ENCODE measurements around the gene GATAD2B.

The GATAD2B gene

GRCh38 chr1:153958961-153959260, 36.1 kb upstream of the GATAD2B start:
- TF ChIP-seq CTCF (conservative IDR thresholded peaks at IDR 0.05; ENCODE audit: low read depth, low read length), result no peak
- H3K4me3 ChIP-seq (ENCODE audit: low read length), result peak overlapping the region; percentile 26
- DNase-seq (ENCODE audit: low read depth), result no peak

- peak; percentile 96 for DNase-seq (ENCODE audit: low read depth)
- no peak for TF ChIP-seq CTCF (conservative IDR thresholded peaks at IDR 0.05; ENCODE audit: low read depth, low read length)
- peak within 1 kb of the TSS; percentile 94 for H3K4me3 ChIP-seq (ENCODE audit: low read length)
Measured at GRCh38 chr1:153958111-153958960, 35.6 kb upstream of the GATAD2B start, which contains the start of gene CRTC2. Gene CRTC2, minus strand, starts transcription at chr1:153958612. Its CDS starts 115 bp downstream, at chr1:153958497.

GRCh38 chr1:153957744-153958110, 35.0 kb upstream of the GATAD2B start:
- TF ChIP-seq CTCF (conservative IDR thresholded peaks at IDR 0.05; ENCODE audit: low read depth, low read length), result no peak
- peak overlapping the region; percentile 94 for H3K4me3 ChIP-seq (ENCODE audit: low read length)
- no peak for DNase-seq (ENCODE audit: low read depth)

- no peak for DNase-seq (ENCODE audit: low read depth)
- no peak for TF ChIP-seq CTCF (conservative IDR thresholded peaks at IDR 0.05; ENCODE audit: low read depth, low read length)
- H3K4me3 ChIP-seq (ENCODE audit: low read length), result peak overlapping the region; percentile 94
Measured at GRCh38 chr1:153956997-153957715, 34.4 kb upstream of the GATAD2B start.

GRCh38 chr1:153954826-153955225, 32.1 kb upstream of the GATAD2B start:
- no peak overlapping the region for H3K4me3 ChIP-seq (ENCODE audit: low read length)
- DNase-seq (ENCODE audit: low read depth), result no peak
- no peak for TF ChIP-seq CTCF (conservative IDR thresholded peaks at IDR 0.05; ENCODE audit: low read depth, low read length)

GRCh38 chr1:153953859-153954365, 31.1 kb upstream of the GATAD2B start:
- DNase-seq (ENCODE audit: low read depth), result no peak
- TF ChIP-seq CTCF (conservative IDR thresholded peaks at IDR 0.05; ENCODE audit: low read depth, low read length), result no peak

More at GRCh38 chr1:153953859-153954365, 31.1 kb upstream of the GATAD2B start:
- H3K4me3 ChIP-seq (ENCODE audit: low read length), result no peak overlapping the region

All from retinal pigment epithelial cell (primary cell).